Aorta (tissue), 5 donors: ENCODE results near the gene OR2S2. TPM values are rescaled to one million over a fixed set of nuclear protein-coding genes. Genes with fewer than 3 reads are reported as not detected.
"Not testable (repeated sequence)": the region's sequence is repeated elsewhere in the genome, so short reads cannot be mapped to it uniquely, and the experiment has no call there.

Experiments
- ATAC-seq: fragments of 200-7000 bp; cut with Tn5 transposase; one replicate; pipeline ENCODE4 v1.9.1; 2022; ENCODE audit warnings: moderate library complexity; ENCODE audit not compliant: low FRiP score
- DNase-seq, 2 donors: peaks; one replicate each; pipeline ENCODE4 v3.0.0-alpha.2; 2020
- H3K27ac ChIP-seq, 2 donors: one replicate each; pipeline ENCODE4 v1.5.1; 2013; ENCODE audit warnings: low read length in 2 of 2, mild to moderate bottlenecking in 2 of 2, moderate library complexity in 2 of 2, control low read depth in 1 of 2, inconsistent platforms in 1 of 2, low read depth in 1 of 2
- H3K27me3 ChIP-seq, 2 donors: one replicate each; pipeline ENCODE4 v1.6.1; 2013; ENCODE audit warnings: control low read depth in 1 of 2, low read length in 1 of 2, mild to moderate bottlenecking in 1 of 2, moderate library complexity in 1 of 2; ENCODE audit not compliant: insufficient read depth in 2 of 2, control insufficient read depth in 1 of 2
- H3K36me3 ChIP-seq, 2 donors: one replicate each; pipeline ENCODE4 v1.6.1; 2013; ENCODE audit warnings: control low read depth in 1 of 2, low read length in 1 of 2, mild to moderate bottlenecking in 1 of 2; ENCODE audit not compliant: insufficient read depth in 2 of 2, control insufficient read depth in 1 of 2
- H3K4me1 ChIP-seq, 2 donors: one replicate each; pipeline ENCODE4 v1.6.1; 2013; ENCODE audit warnings: low read length in 2 of 2, control low read depth in 1 of 2, mild to moderate bottlenecking in 1 of 2, moderate library complexity in 1 of 2; ENCODE audit not compliant: insufficient read depth in 2 of 2, control insufficient read depth in 1 of 2
- H3K4me3 ChIP-seq, 2 donors: one replicate each; pipeline ENCODE4 v1.5.1; 2013; ENCODE audit warnings: low read length in 2 of 2, control low read depth in 1 of 2, mild to moderate bottlenecking in 1 of 2
- H3K9me3 ChIP-seq: one replicate; pipeline ENCODE4 v1.6.1; 2013; ENCODE audit warnings: mild to moderate bottlenecking, low read length; ENCODE audit not compliant: control insufficient read depth
- WGBS, 2 donors: extraction: QIAGEN DNeasy Blood & Tissue Kit; methylation state at CpG; one replicate each; pipeline ENCODE4 v1.1.7; 2013; 5-methylcytosine and 5-hydroxymethylcytosine counted together
- intact Hi-C, 2 donors: fragments of 100-400 bp; cut with DNase I; formaldehyde crosslinking; loops; one replicate each; pipeline versions ENCODE4 v1.14.2 to v1.15.0; 2022
- polyA plus RNA-seq, 2 donors: library from polyadenylated mRNA; stranded (reverse); fragments of 200-250 nt; gene quantifications; one replicate each; pipeline ENCODE4 v1.2.3, GENCODE V29; 2013
- total RNA-seq, 2 donors: library from RNA; stranded (reverse); fragmentation: NEBNext Ultra II Directional; extraction: Animal tissue kit (Norgen Biotek cat#: 25700); gene quantifications; one replicate each; pipeline ENCODE4 v1.2.1, GENCODE V29; 2021
- donor health status: healthy with polysubstance abuse.
- donor health status: Bipolar disorder and iron deficiency.
- donor health status: DM: no; HTN: no; CAD: no.
- donor health status: DM: no; HTN: no; CAD: no.
- donor health status: DM: yes; HTN: yes; CAD: no.

Gene OR2S2
- total and polyA plus RNA-seq, 4 donors = not detected

DNA sequence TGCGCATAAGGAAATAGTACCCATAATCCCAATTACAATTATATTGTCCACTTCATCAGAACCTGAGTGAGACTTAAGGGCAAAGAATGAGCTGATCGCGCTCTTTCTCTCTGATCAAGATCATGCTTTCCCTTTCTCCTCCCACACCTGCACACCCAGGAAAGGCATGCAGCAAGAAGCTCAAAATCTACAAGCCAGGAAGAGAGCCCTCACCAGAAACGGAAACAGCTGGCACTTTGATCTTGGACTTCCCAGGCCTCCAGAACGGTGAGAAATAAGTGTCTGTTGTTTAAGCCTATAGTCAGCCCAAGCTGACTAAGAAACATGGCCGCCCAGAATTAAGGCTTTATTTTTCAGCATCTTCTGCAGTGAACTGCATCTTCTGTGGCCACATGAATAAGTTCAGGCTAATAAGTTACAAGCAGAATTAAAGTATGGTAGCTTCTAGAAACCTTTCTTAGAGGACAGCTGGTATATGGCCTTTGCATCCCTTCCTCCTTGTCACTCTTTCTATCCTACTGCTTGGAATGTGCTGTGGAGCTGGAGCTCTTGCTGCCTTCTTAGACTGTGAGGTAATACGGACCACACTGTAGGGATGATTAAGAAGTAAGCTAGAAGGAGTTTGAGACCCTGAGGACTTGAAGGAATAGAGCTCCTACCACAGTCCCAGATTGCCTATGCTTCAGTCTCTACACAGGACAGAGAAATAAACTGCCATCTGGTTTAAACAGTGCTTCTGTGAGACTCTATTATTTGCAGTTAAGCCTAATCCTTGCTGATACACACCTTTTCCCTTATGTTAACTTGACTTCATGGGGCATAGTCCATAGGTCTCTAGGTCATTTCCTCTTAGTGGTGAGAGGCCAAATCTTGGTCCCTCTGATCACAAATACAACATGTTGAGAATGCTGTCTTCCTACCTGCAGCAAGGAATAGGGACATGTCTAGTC lies 17.2 kb downstream of the OR2S2 start:
- Histone ChIP-seq H3K4me3 (no peak overlapping the region), H3K27me3 (no peaks in the 10 kb centered on the region), H3K4me1 (peaks cover 0 to 3% of the 10 kb centered on the region in 2 donors), H3K27ac (peak overlapping the region in 1 of 2 donors; percentile 58), H3K36me3 (no peaks in the 10 kb centered on the region), H3K9me3 (no peaks in the 10 kb centered on the region)
- ATAC-seq = no peak
- intact Hi-C loops = no loop called here
- WGBS, 2 donors = 73 to 83% methylated on average over 7 of the region's 7 CpGs
- no peak for DNase-seq

DNA sequence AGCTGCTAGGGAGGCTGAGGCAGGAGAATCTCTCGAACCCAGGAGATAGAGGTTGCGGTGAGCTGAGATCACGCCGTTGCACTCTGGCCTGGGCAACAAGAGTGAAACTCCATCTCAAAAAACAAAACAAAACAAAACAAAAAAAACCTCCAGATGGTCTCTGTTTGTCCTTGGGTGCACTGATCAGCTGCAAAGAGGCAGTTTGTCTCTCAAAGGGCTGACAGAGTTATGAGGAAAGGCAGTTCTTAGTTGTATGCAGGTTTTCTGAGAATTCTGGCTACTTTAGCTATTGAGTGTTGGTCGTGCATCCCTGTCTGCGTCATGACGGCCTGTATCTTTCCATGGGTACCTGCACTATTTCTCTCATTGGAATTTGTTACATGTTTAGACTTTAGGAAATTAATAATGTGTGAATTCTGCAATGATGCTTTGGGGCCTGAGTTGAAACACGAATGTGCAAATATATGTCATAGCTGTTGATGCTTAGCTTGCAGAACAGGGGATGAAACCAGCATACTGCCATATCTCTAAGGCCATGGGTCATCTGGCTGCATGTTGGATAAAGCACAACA lies 18.2 kb downstream of the OR2S2 start:
- Histone ChIP-seq H3K27me3 (no peaks in the 10 kb centered on the region), H3K4me3 (no peak overlapping the region), H3K27ac (peak overlapping the region in 1 of 2 donors; percentile 40), H3K36me3 (no peaks in the 10 kb centered on the region), H3K4me1 (peaks cover 0 to 5% of the 10 kb centered on the region in 2 donors), H3K9me3 (no peaks in the 10 kb centered on the region)
- no peak for ATAC-seq
- WGBS, 2 donors = 90 to 95% methylated on average over 8 of the region's 8 CpGs
- intact Hi-C loops = no loop called here
- DNase-seq = no peak

DNA sequence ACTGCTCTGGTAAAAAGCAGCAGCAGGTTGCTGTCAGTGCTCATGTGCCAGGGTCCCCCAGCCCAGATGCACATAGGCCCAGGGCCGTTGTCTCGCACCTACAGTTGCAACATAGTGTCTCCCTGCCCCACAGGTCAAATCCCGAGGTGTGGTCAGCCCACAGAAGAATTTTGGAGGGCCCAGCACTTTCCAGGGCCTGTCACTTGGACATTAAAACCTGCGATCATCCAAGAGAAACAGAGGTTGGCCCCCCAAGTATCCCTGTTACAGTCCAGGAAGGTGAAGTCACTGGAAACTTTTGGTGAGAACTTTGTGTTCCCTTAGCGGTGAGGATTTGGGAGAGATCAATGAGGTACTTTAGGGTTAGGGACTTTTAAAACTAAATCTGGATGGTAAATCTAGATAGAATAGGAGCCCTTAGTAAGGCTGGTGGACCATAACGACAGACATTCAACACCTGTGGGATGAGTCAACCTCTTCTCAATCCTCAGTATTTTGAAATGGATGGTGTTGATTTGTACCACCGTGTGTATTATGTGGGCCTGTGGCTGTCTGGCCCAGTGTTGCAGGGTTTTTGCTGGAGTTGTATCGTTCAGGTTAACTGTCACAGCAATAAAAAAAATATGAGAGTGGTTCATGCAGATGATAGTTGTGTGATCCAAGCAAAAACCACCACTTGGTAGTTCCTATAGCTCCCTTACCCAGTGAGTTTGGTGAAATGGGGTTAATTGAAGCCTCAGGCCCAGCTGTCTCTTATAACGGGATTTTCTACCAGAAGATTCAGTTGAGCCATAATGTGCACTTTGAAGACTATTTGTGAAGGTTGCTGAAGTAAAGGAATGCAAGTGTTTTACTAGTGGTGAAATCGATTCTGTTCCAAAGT lies 19.2 kb downstream of the OR2S2 start:
- intact Hi-C loops = no loop called here
- 30 to 49% methylated on average over 10 of the region's 10 CpGs for WGBS, 2 donors
- DNase-seq (no peak), ATAC-seq (no peak)
- Histone ChIP-seq H3K4me1 (peaks cover 0 to 5% of the 10 kb centered on the region in 2 donors), H3K4me3 (no peak overlapping the region), H3K9me3 (no peaks in the 10 kb centered on the region), H3K27me3 (no peaks in the 10 kb centered on the region), H3K36me3 (no peaks in the 10 kb centered on the region), H3K27ac (peak overlapping the region; percentile 14 to 95)

DNA sequence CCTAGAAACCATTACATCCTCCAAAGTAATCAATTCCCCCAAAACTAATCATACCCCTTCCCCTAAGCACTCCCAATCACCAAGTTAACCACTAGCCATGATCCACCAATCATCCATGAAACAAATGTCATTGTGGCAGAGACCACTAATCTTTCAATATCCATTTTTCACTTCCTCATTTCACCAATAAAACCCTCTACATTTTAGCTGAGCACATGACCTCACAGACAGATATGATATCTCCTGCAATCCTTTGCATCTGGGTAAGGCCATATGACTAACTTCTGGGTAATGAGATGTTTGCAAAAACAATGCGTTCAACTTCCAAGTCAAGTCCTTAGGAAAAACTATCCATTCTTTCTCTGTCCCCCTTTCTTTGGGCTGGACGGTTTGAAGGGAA lies 20.7 kb downstream of the OR2S2 start:
- ATAC-seq = no peak
- H3K4me3 ChIP-seq = no peak overlapping the region
- H3K36me3 ChIP-seq = no peaks in the 10 kb centered on the region
- H3K4me1 ChIP-seq = peaks cover 0 to 5% of the 10 kb centered on the region in 2 donors
- no peak for DNase-seq
- WGBS, 2 donors = 60 to 70% methylated on average over 2 of the region's 2 CpGs
- intact Hi-C loops = no loop called here
- no peaks in the 10 kb centered on the region for H3K9me3 ChIP-seq
- no peaks in the 10 kb centered on the region for H3K27me3 ChIP-seq
- H3K27ac ChIP-seq = peak overlapping the region; percentile 77 to 89

DNA sequence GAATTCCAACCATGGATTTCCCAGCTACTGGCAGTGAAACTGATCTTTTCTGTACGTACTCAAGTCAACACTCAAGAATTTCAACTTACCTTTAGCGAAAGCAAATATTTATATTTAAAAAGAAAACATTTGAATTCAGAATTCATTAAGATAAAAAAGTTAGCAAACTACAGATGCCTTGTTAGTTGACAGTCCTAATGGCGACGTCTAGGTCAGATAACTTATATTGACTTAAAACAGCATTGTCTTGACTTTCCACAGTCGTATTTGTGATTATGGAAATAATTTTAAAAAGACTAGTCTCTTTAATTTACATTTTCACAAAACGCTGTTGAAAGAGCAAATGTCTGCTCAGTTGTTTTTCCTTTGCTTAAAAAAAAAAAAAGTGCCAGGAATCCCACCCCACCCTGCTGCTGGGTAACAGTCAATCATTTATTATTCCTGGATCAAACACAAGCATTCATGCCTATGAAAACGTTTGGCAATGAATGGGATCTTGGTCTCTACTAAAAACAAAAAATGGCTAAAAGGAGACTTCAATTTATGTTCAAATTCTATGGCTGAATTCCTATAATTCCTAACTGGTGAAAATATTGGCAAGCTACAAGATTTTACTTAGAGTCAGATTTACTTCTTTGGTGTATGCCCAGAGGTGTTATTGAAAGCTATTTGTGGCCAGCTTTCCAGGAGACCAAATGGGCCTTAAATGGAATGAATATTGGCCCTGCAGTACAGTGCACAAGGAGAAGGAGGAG lies 22.0 kb downstream of the OR2S2 start:
- ATAC-seq (peak; percentile 66), DNase-seq (no peak)
- intact Hi-C loops = loop anchor here in 1 of 2 donors (1.0 kb wide), 1 partner anchor 28 kb away; no protein-coding TSS in a partner anchor
- Histone ChIP-seq H3K27me3 (no peaks in the 10 kb centered on the region), H3K9me3 (no peaks in the 10 kb centered on the region), H3K36me3 (no peaks in the 10 kb centered on the region), H3K4me1 (peaks cover 0 to 5% of the 10 kb centered on the region in 2 donors), H3K27ac (peak overlapping the region in 1 of 2 donors; percentile 96), H3K4me3 (no peak overlapping the region)
- WGBS, 2 donors = 4 to 5% methylated on average over 7 of the region's 7 CpGs

DNA sequence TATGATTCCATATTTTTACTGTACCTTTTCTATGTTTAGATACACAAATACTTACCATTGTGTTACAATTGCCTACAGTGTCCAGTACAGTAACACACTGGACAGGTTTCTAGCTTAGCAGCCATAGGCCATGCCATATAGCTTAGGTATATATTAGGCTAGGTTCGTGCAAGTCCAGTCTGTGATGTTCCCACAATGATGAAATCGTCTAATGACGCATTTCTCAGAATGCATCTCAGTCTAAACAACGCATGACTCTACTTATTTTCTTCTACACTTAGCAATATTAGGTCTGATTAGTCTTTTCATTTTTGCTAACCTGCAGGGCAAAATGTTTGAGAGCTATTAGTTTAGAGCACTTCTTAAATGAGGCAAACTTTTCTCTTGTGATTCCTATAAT lies 22.7 kb downstream of the OR2S2 start:
- 68 to 69% methylated on average over 4 of the region's 4 CpGs for WGBS, 2 donors
- H3K27me3 ChIP-seq = no peaks in the 10 kb centered on the region
- DNase-seq = no peak
- no peaks in the 10 kb centered on the region for H3K36me3 ChIP-seq
- H3K4me1 ChIP-seq = peaks cover 0 to 5% of the 10 kb centered on the region in 2 donors
- peak overlapping the region; percentile 57 to 86 for H3K27ac ChIP-seq
- intact Hi-C loops = no loop called here
- no peak for ATAC-seq
- no peaks in the 10 kb centered on the region for H3K9me3 ChIP-seq
- no peak overlapping the region for H3K4me3 ChIP-seq

DNA sequence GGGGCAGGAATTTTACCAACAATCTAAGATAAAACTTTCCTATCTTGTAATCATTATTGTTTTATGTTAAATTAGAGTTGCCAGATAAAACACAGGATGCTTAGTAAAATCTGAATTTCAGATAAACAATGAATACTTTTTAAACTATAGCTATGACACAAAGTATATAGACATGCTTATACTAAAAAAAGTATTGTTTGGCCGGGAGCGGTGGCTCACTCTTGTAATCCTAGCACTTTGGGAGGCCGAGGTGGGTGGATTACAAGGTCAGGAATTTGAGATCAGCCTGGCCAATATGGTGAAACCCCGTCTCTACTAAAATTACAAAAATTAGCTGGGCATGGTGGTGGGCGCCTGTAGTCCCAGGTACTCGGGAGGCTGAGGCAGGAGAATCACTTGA lies 23.9 kb downstream of the OR2S2 start:
- H3K27me3 ChIP-seq, H3K4me3 ChIP-seq, H3K36me3 ChIP-seq, H3K27ac ChIP-seq, H3K9me3 ChIP-seq, H3K4me1 ChIP-seq, DNase-seq, intact Hi-C loops, ATAC-seq: not testable (repeated sequence)
- 48 to 54% methylated on average over 6 of the region's 6 CpGs for WGBS, 2 donors

DNA sequence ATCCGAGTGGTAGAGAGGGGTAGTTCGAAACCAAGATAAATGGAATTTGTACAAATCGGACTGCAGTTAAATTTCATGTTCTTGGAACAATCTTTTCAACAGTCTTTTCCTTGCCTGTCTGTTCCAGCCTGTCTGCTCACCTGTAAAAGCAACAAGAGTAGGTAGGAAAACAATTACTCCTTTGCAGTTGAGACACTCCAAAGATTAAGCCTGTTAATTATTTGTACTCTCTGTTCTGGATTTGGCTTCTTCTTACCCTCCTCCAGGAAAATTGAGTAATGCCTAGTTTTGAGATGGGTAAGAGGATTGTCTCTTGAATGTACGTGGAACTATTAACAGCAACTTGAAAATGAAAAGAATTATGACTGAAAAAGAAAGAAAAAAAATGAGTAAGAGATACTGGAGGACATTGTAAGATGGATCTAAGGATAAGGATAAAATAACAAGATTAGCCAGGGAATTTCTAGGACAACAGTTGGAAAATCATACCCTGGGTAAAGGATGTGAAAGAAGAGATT lies 24.3 kb downstream of the OR2S2 start:
- intact Hi-C loops = no loop called here
- Histone ChIP-seq H3K9me3 (no peaks in the 10 kb centered on the region), H3K36me3 (no peaks in the 10 kb centered on the region), H3K4me1 (peaks cover 0 to 2% of the 10 kb centered on the region in 2 donors), H3K27me3 (no peaks in the 10 kb centered on the region), H3K4me3 (no peak overlapping the region), H3K27ac (no peak overlapping the region)
- WGBS, 2 donors = 51% methylated on average over 4 of the region's 4 CpGs
- DNase-seq = no peak
- no peak for ATAC-seq
